ENCODE measurements around the gene HBA2. TPM values are rescaled to one million over a fixed set of nuclear protein-coding genes. Genes with fewer than 3 reads are reported as not detected.

The HBA2 gene
- polyA plus RNA-seq, 3 donors: 2.8 to 193 (median 158) TPM

DNA sequence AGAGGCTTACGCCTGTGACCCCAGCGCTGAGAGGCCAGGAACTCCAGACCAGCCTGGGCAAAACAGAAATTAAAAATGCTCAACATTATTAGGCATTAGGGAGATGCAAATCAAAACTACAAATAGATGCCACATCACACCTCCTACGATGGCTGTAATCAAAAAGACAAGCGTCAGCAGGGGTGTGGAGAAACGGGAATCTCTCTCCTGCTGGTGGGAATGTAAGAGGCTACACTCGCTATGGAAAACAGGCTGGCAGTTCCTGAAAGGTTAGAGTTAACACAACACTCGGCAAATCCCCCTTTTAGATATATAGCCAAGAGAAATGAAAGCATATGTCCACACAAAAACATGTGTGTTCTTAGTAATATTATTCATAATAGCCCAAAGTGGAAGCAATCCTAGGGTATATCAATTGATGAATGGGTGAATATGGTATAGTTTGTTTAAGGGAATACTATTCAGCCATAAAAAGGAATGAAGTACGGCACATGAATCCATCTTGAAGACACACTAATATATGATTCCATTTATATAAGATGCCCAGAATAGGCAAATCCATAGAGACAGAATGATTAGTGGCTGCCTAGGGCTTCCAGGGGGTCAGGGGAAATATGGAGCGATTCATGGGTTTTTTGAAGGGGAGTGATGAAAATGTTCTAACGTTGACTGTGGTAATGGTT, 32.4 kb upstream of the HBA2 start:
- 79% methylated on average over 2 of the region's 10 CpGs for WGBS (ENCODE audit: insufficient coverage)
- H3K27me3 ChIP-seq (ENCODE audit: control insufficient read depth in 2 of 2, insufficient read depth in 2 of 2, low read length in 2 of 2): peaks cover 0 to 3% of the 10 kb centered on the region in 2 donors
- peaks cover 8 to 9% of the 10 kb centered on the region in 2 donors for H3K4me1 ChIP-seq (ENCODE audit: control insufficient read depth in 1 of 2, insufficient read depth in 2 of 2, low read length in 2 of 2)
- H3K9ac ChIP-seq (ENCODE audit: insufficient read depth, low read length, poor library complexity, severe bottlenecking): no peak overlapping the region
- peaks cover 14% of the 10 kb centered on the region for H3K4me1 Mint-ChIP-seq
- H3K4me3 ChIP-seq (replicated peaks in 1 of 3; ENCODE audit: low read depth in 2 of 3, low read length in 3 of 3): no peak overlapping the region
- H3K27ac ChIP-seq (ENCODE audit: low read depth in 1 of 2, low read length in 2 of 2): no peak overlapping the region
- H4K20me1 ChIP-seq (ENCODE audit: insufficient read depth, low read length): no peaks in the 10 kb centered on the region
- TF ChIP-seq, protein P1, sequence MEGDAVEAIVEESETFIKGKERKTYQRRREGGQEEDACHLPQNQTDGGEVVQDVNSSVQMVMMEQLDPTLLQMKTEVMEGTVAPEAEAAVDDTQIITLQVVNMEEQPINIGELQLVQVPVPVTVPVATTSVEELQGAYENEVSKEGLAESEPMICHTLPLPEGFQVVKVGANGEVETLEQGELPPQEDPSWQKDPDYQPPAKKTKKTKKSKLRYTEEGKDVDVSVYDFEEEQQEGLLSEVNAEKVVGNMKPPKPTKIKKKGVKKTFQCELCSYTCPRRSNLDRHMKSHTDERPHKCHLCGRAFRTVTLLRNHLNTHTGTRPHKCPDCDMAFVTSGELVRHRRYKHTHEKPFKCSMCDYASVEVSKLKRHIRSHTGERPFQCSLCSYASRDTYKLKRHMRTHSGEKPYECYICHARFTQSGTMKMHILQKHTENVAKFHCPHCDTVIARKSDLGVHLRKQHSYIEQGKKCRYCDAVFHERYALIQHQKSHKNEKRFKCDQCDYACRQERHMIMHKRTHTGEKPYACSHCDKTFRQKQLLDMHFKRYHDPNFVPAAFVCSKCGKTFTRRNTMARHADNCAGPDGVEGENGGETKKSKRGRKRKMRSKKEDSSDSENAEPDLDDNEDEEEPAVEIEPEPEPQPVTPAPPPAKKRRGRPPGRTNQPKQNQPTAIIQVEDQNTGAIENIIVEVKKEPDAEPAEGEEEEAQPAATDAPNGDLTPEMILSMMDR (IDR thresholded peaks at IDR 0.05): no peak
- no peak overlapping the region for H3K27ac Mint-ChIP-seq
- H3K9me3 ChIP-seq (replicated peaks in 1 of 2; ENCODE audit: control insufficient read depth in 1 of 2, insufficient read depth in 1 of 2, low read length in 2 of 2): no peaks in the 10 kb centered on the region
- H3K4me2 ChIP-seq (replicated peaks; ENCODE audit: extremely low read depth, low read length, poor library complexity, severe bottlenecking): no peak overlapping the region
- peaks cover 5 to 12% (median 11%) of the 10 kb centered on the region in 3 donors for H3K27me3 Mint-ChIP-seq (ENCODE audit: low read depth in 3 of 3)
- no peak overlapping the region for H3K4me3 Mint-ChIP-seq
- no peak for DNase-seq
- intact Hi-C loops (cut with micrococcal nuclease): no loop called here
- H3K79me2 ChIP-seq (ENCODE audit: insufficient read depth, low read length): peaks cover 13% of the 10 kb centered on the region
- H2AFZ ChIP-seq (ENCODE audit: insufficient read depth, low read depth, low read length, poor library complexity, severe bottlenecking): no peak overlapping the region
- no peaks in the 10 kb centered on the region for H3K36me3 Mint-ChIP-seq
- H3K36me3 ChIP-seq (replicated peaks in 1 of 2; ENCODE audit: control insufficient read depth in 1 of 2, insufficient read depth in 2 of 2, low read length in 2 of 2): no peaks in the 10 kb centered on the region
- peaks cover 0 to 4% (median 0%) of the 10 kb centered on the region in 7 donors for H3K9me3 Mint-ChIP-seq

DNA sequence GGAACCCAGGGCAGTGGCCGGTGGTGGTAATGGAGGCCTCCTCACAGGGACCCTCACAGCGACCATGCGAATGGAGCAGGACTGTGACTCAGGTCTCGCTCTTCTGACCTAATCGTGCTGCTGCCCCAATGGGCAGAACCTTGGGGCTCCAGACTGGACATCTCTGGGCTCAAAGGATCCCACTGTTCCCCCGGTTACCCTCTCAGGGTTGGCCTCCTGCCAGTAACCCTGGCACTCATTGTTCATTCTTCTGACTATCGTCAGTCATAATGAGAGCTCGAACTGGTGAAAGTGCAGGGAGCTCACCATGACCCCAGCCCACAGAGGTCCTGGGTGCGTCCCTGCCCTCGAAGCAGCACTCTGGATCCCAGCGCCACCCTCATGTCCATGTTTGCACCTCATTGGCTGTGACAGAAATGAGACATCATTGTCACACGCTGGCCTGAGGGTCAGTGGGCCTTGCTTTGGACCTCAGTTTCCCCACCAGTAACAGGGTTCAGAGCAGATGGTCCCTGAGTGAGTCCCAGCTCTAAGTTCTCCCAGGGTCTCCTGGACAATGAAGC, 30.2 kb upstream of the HBA2 start:
- no peak for DNase-seq
- Histone ChIP-seq H3K79me2 (ENCODE audit: insufficient read depth, low read length) (peaks cover 6% of the 10 kb centered on the region), H3K9ac (ENCODE audit: insufficient read depth, low read length, poor library complexity, severe bottlenecking) (no peak overlapping the region), H3K27me3 (ENCODE audit: control insufficient read depth in 2 of 2, insufficient read depth in 2 of 2, low read length in 2 of 2) (peaks cover 0 to 3% of the 10 kb centered on the region in 2 donors), H4K20me1 (ENCODE audit: insufficient read depth, low read length) (no peaks in the 10 kb centered on the region), H2AFZ (ENCODE audit: insufficient read depth, low read depth, low read length, poor library complexity, severe bottlenecking) (no peak overlapping the region), H3K36me3 (replicated peaks in 1 of 2; ENCODE audit: control insufficient read depth in 1 of 2, insufficient read depth in 2 of 2, low read length in 2 of 2) (no peaks in the 10 kb centered on the region), H3K9me3 (replicated peaks in 1 of 2; ENCODE audit: control insufficient read depth in 1 of 2, insufficient read depth in 1 of 2, low read length in 2 of 2) (no peaks in the 10 kb centered on the region), H3K4me1 (ENCODE audit: control insufficient read depth in 1 of 2, insufficient read depth in 2 of 2, low read length in 2 of 2) (peaks cover 5 to 6% of the 10 kb centered on the region in 2 donors), H3K4me2 (replicated peaks; ENCODE audit: extremely low read depth, low read length, poor library complexity, severe bottlenecking) (no peak overlapping the region), H3K27ac (ENCODE audit: low read depth in 1 of 2, low read length in 2 of 2) (no peak overlapping the region), H3K4me3 (replicated peaks in 1 of 3; ENCODE audit: low read depth in 2 of 3, low read length in 3 of 3) (no peak overlapping the region)
- Mint-ChIP-seq H3K4me1 (peaks cover 6% of the 10 kb centered on the region), H3K4me3 (no peak overlapping the region), H3K27ac (no peak overlapping the region), H3K27me3 (ENCODE audit: low read depth in 3 of 3) (peaks cover 7 to 15% (median 14%) of the 10 kb centered on the region in 3 donors), H3K36me3 (no peaks in the 10 kb centered on the region), H3K9me3 (peaks cover 0 to 4% (median 0%) of the 10 kb centered on the region in 7 donors)
- WGBS (ENCODE audit: insufficient coverage): 90% methylated on average over 12 of the region's 12 CpGs
- TF ChIP-seq, protein P1 (IDR thresholded peaks at IDR 0.05): no peak
- intact Hi-C loops (cut with micrococcal nuclease): no loop called here
